BE2C (cell line): ENCODE measurements around the gene PAPSS2.

Experiments
- DNase-seq: peaks from one replicate; pipeline ENCODE4 v3.0.0-alpha.2; 2020
- H3K27me3 ChIP-seq: fragments of 250-450 bp; sonication (Bioruptor Pico); 2 replicates; pipeline ENCODE4 v1.5.1; 2020; ENCODE audit warnings: mild to moderate bottlenecking
- H3K36me3 ChIP-seq: fragments of 250-450 bp; sonication (Bioruptor Pico); 2 replicates; pipeline ENCODE4 v1.5.1; 2020; ENCODE audit warnings: mild to moderate bottlenecking
- H3K4me1 ChIP-seq: fragments of 250-450 bp; sonication (Bioruptor Pico); 2 replicates; pipeline ENCODE4 v1.5.1; 2020
- H3K4me3 ChIP-seq: 2 replicates; pipeline ENCODE4 v1.5.1; 2011; ENCODE audit warnings: low read depth, low read length
- H3K9me3 ChIP-seq: fragments of 250-450 bp; sonication (Bioruptor Pico); 2 replicates; pipeline ENCODE4 v1.5.1; 2020
- CTCF ChIP-seq: IDR thresholded peaks from 2 replicates; pipeline ENCODE4 v1.5.1; 2012; ENCODE audit warnings: mild to moderate bottlenecking, low read depth, low read length

PAPSS2 gene

GRCh38 chr10:87678302-87678701, 18.6 kb downstream of the PAPSS2 start:
- Histone ChIP-seq H3K36me3 (no peaks in the 10 kb centered on the region), H3K27me3 (no peaks in the 10 kb centered on the region), H3K4me1 (no peaks in the 10 kb centered on the region), H3K4me3 (no peak overlapping the region), H3K9me3 (no peaks in the 10 kb centered on the region)
- TF ChIP-seq CTCF: no peak
- no peak for DNase-seq

- H3K9me3 ChIP-seq: no peaks in the 10 kb centered on the region
- DNase-seq: no peak
- no peak for TF ChIP-seq CTCF
- H3K4me1 ChIP-seq: no peaks in the 10 kb centered on the region
- no peak overlapping the region for H3K4me3 ChIP-seq
- no peaks in the 10 kb centered on the region for H3K27me3 ChIP-seq
- no peaks in the 10 kb centered on the region for H3K36me3 ChIP-seq
These were observed 23.7 kb downstream of the PAPSS2 start for GRCh38 chr10:87683356-87683755.

GRCh38 chr10:87684001-87684638, 24.4 kb downstream of the PAPSS2 start:
- no peak for TF ChIP-seq CTCF
- H3K4me3 ChIP-seq: no peak overlapping the region
- DNase-seq: no peak
- H3K27me3 ChIP-seq: no peaks in the 10 kb centered on the region
- no peaks in the 10 kb centered on the region for H3K4me1 ChIP-seq
- no peaks in the 10 kb centered on the region for H3K36me3 ChIP-seq
- no peaks in the 10 kb centered on the region for H3K9me3 ChIP-seq

GRCh38 chr10:87685832-87686574, 26.3 kb downstream of the PAPSS2 start:
- Histone ChIP-seq H3K27me3 (no peaks in the 10 kb centered on the region), H3K4me3 (no peak overlapping the region), H3K4me1 (no peaks in the 10 kb centered on the region), H3K36me3 (no peaks in the 10 kb centered on the region), H3K9me3 (no peaks in the 10 kb centered on the region)
- DNase-seq: no peak
- no peak for TF ChIP-seq CTCF

GRCh38 chr10:87691506-87692070, 31.9 kb downstream of the PAPSS2 start:
- no peak overlapping the region for H3K4me3 ChIP-seq
- H3K9me3 ChIP-seq: no peaks in the 10 kb centered on the region
- TF ChIP-seq CTCF: no peak
- no peaks in the 10 kb centered on the region for H3K4me1 ChIP-seq
- DNase-seq: no peak
- H3K27me3 ChIP-seq: no peaks in the 10 kb centered on the region
- H3K36me3 ChIP-seq: no peaks in the 10 kb centered on the region
